GM12878 (cell line): ENCODE measurements around the gene ATP2A2. TPM values are rescaled to one million over a fixed set of nuclear protein-coding genes. Genes with fewer than 3 reads are reported as not detected.

Experiments
- ATAC-seq: fragments of 200-7000 bp; cut with Tn5 transposase; 3 replicates; pipeline ENCODE4 v1.9.1; 2020; ENCODE audit warnings: mild to moderate bottlenecking, moderate library complexity
- BruUV-seq: library from RNA; stranded (reverse); fragments of 400-500 nt; replicated peaks from 2 replicates; lab custom pipeline; 2021; lab: Mats Ljungman, UMichigan
- CTCF ChIA-PET: fragments of 300-600 bp; sonication (Branson Sonifier 250); formaldehyde crosslinking; extraction: SDS; loops from one replicate; lab custom pipeline; 2021; ENCODE audit warnings: inconsistent platforms; lab: Yijun Ruan, JAX
- POLR2A ChIA-PET: fragments of 350-600 bp; formaldehyde crosslinking; extraction: SDS; loops from one replicate; lab custom pipeline; 2021; ENCODE audit warnings: inconsistent platforms; lab: Charles Lee
- RAD21 ChIA-PET: fragments of 300-600 bp; sonication (Branson Sonifier 250); formaldehyde crosslinking; loops from one replicate; lab custom pipeline; 2023; ENCODE audit warnings: antibody characterized with exemption; ENCODE audit not compliant: unreplicated experiment; lab: Charles Lee
- SMC1A ChIA-PET: fragments of 300-600 bp; sonication (Branson Sonifier 250); formaldehyde crosslinking; loops from one replicate; lab custom pipeline; 2023; ENCODE audit not compliant: unreplicated experiment, uncharacterized antibody; lab: Charles Lee
- DNase-seq: peaks from one replicate; pipeline ENCODE4 v3.0.0-alpha.2; 2011; ENCODE audit warnings: low read depth, low spot score
- FAIRE-seq: peaks from 3 replicates; lab custom pipeline; 2011; peaks lifted over from hg19 to GRCh38; lab: Jason Lieb, UNC
- H2AFZ ChIP-seq: 2 replicates; pipeline ENCODE4 v1.6.0; 2011; ENCODE audit warnings: low read depth, low read length, control low read depth; ENCODE audit not compliant: control insufficient read depth
- H3K27ac ChIP-seq: 2 replicates; pipeline ENCODE4 v1.5.1; 2011; ENCODE audit warnings: control low read depth; ENCODE audit not compliant: control insufficient read depth, insufficient read depth
- H3K27me3 ChIP-seq, 2 experiments: replicated peaks in 1 of 2; 2 replicates each; pipeline versions ENCODE4 v1.6.0 to v1.6.1; 2011; ENCODE audit warnings: low read length in 1 of 2; ENCODE audit not compliant: control insufficient read depth in 2 of 2, insufficient read depth in 2 of 2
- H3K36me3 ChIP-seq, 2 experiments: 2 replicates each; pipeline ENCODE4 v1.5.1; 2011; ENCODE audit warnings: low read length in 1 of 2; ENCODE audit not compliant: control insufficient read depth in 2 of 2, insufficient read depth in 2 of 2
- H3K4me1 ChIP-seq: 2 replicates; pipeline ENCODE4 v1.6.1; 2011; ENCODE audit warnings: mild to moderate bottlenecking, low read length, moderate library complexity, mixed read lengths; ENCODE audit not compliant: control insufficient read depth, insufficient read depth
- H3K4me2 ChIP-seq: 2 replicates; pipeline ENCODE4 v1.6.0; 2011; ENCODE audit warnings: control low read depth; ENCODE audit not compliant: control insufficient read depth, insufficient read depth
- H3K4me3 ChIP-seq: fragments of 200-600 bp; sonication (generic); 2 replicates; pipeline ENCODE4 v1.5.1; 2016
- H3K79me2 ChIP-seq: 2 replicates; pipeline ENCODE4 v1.6.0; 2011; ENCODE audit warnings: low read length; ENCODE audit not compliant: control insufficient read depth, insufficient read depth
- H3K9ac ChIP-seq: 2 replicates; pipeline ENCODE4 v1.8.0; 2011; ENCODE audit warnings: low read length, control low read depth, mixed read lengths; ENCODE audit not compliant: control insufficient read depth, insufficient read depth
- H3K9me3 ChIP-seq: replicated peaks from 3 replicates; pipeline ENCODE4 v1.5.1; 2011; ENCODE audit warnings: mild to moderate bottlenecking, low read length; ENCODE audit not compliant: control insufficient read depth, insufficient read depth
- H4K20me1 ChIP-seq: 2 replicates; pipeline ENCODE4 v1.6.0; 2011; ENCODE audit not compliant: control insufficient read depth, insufficient read depth
- BCL3 ChIP-seq: IDR thresholded peaks from 2 replicates; pipeline ENCODE4 v1.6.1; 2011; ENCODE audit warnings: borderline replicate concordance, low read depth, mild to moderate bottlenecking, moderate library complexity, low read length; ENCODE audit not compliant: insufficient read depth, poor library complexity, severe bottlenecking
- GABPA ChIP-seq: IDR thresholded peaks from 2 replicates; pipeline ENCODE4 v1.6.1; 2014; ENCODE audit warnings: antibody characterized with exemption, low read depth, mild to moderate bottlenecking, inconsistent platforms
- JUNB ChIP-seq: IDR thresholded peaks from 2 replicates; pipeline ENCODE4 v1.6.1; 2016; ENCODE audit warnings: antibody characterized with exemption, mild to moderate bottlenecking
- KAT2A ChIP-seq: conservative IDR thresholded peaks from 2 replicates; pipeline ENCODE4 v1.6.1; 2011; ENCODE audit warnings: low read depth, low read length; ENCODE audit not compliant: control insufficient read depth
- RUNX3 ChIP-seq: IDR thresholded peaks from 2 replicates; pipeline ENCODE4 v1.6.1; 2012; ENCODE audit warnings: low read length, inconsistent platforms
- WGBS: methylation state at CpG from one replicate; pipeline ENCODE4 v1.1.6; 2016; ENCODE audit warnings: low lambda C conversion rate; ENCODE audit not compliant: insufficient replicate concordance, insufficient coverage; ENCODE audit errors: missing lambda C conversion rate; 5-methylcytosine and 5-hydroxymethylcytosine counted together
- in situ Hi-C: fragments of 300-500 bp; cut with MboI; formaldehyde crosslinking; loops from 9 replicates; pipeline ENCODE4 v1.14.3; 2018; ENCODE audit warnings: mixed read lengths
- intact Hi-C: fragments of 100-400 bp; cut with micrococcal nuclease; formaldehyde crosslinking; loops from one replicate; pipeline ENCODE4 v1.14.2; 2022; ENCODE audit not compliant: unreplicated experiment
- polyA plus RNA-seq, 11 experiments: library from polyadenylated mRNA; depleted of rRNA in 4 of 11; unstranded in 6 of 11; stranded (reverse) in 5 of 11; fragments of >200 nt; fragmentation: Nextera tagmentation in 4 of 11; fragmentation: Illumina TruSeq in 1 of 11; extraction: Ambion mirVana in 4 of 11; extraction: Trizol in 1 of 11; gene quantifications; 1 replicate in 1 of 11; 2 replicates in 10 of 11; pipeline versions ENCODE4 v1.2.1 to v1.2.3, GENCODE V29; 2011 to 2016; ENCODE audit warnings: inconsistent platforms in 2 of 11, missing spikeins in 2 of 11, low read depth in 1 of 11
- total RNA-seq, 4 experiments: library from RNA; depleted of rRNA in 3 of 4; stranded (reverse); fragments of >200 nt in 3 of 4; fragmentation: Illumina TruSeq in 1 of 4; extraction: Trizol in 1 of 4; gene quantifications; 2 replicates each; pipeline versions ENCODE4 v1.2.1 to v1.2.3, GENCODE V29; 2013 to 2021

Gene ATP2A2
- total and polyA plus RNA-seq, 10 of the 15 experiments (the other 5 are each of a cell fraction or from before 2014, with no cell fraction given): 3.7 to 133 (median 34.4) TPM

- H3K4me2 ChIP-seq: no peak overlapping the region
- intact Hi-C loops: no loop called here
- POLR2A ChIA-PET: interaction anchor here (0.6 to 1.0 kb wide), 3 partner anchors 9 to 30 kb away, joined by 3 to 4 read pairs (median 4); no protein-coding TSS in a partner anchor
- RAD21 ChIA-PET: interaction anchor here (1.6 kb wide), 1 partner anchor 32 kb away, joined by 3 read pairs; no protein-coding TSS in a partner anchor
- TF ChIP-seq JUNB: peak; percentile 89
- no peak for TF ChIP-seq GABPA
- TF ChIP-seq KAT2A: no peak
- TF ChIP-seq RUNX3: peak; percentile 22; the same call in 1 of the 2 replicates
- no peak for TF ChIP-seq BCL3
- TF ChIP-seq, all 136 proteins: peak for 2
- WGBS: 12% methylated on average over 4 of the region's 4 CpGs
- Histone ChIP-seq H4K20me1 (no peaks in the 10 kb centered on the region), H3K4me3 (no peak overlapping the region), H2AFZ (no peak overlapping the region), H3K27me3 (no peaks in the 10 kb centered on the region), H3K9me3 (no peaks in the 10 kb centered on the region), H3K36me3 (peaks cover 8 to 34% of the 10 kb centered on the region in 2 experiments), H3K27ac (peak overlapping the region; percentile 57), H3K79me2 (peaks cover 68% of the 10 kb centered on the region), H3K9ac (no peak overlapping the region), H3K4me1 (peaks cover 10% of the 10 kb centered on the region)
- FAIRE-seq (no peak), DNase-seq (no peak), ATAC-seq (peak; percentile 28)
- ChIA-PET SMC1A (interaction anchor here (0.7 to 1.9 kb wide), 3 partner anchors 13 to 213 kb away, joined by 3 to 7 read pairs (median 6); no protein-coding TSS in a partner anchor), CTCF (no interaction called here)
- BruUV-seq: TSS peak; percentile 17
- in situ Hi-C loops: no loop called here
Observed at GRCh38 chr12:110316861-110317260, 35.8 kb downstream of the ATP2A2 start.
